BJ (cell line): ENCODE data around the gene SUSD6. TPM values are rescaled to one million over a fixed set of nuclear protein-coding genes. Genes with fewer than 3 reads are reported as not detected.

ENCODE experiments used
- CTCF ChIA-PET: fragments of 350-600 bp; formaldehyde crosslinking; extraction: SDS; loops from one replicate; lab custom pipeline; 2021; ENCODE audit warnings: antibody characterized with exemption, inconsistent platforms; lab: Yijun Ruan, JAX
- POLR2A ChIA-PET: fragments of 300-600 bp; sonication (Branson Sonifier 250); formaldehyde crosslinking; extraction: SDS; loops from one replicate; lab custom pipeline; 2021; ENCODE audit warnings: antibody characterized with exemption; lab: Charles Lee
- DNase-seq: peaks from one replicate; pipeline ENCODE4 v3.0.0-alpha.2; 2011; ENCODE audit warnings: low read depth
- H3K27me3 ChIP-seq: 2 replicates; pipeline ENCODE4 v1.6.0; 2011; ENCODE audit warnings: low read length; ENCODE audit not compliant: control insufficient read depth, insufficient read depth
- H3K36me3 ChIP-seq: 2 replicates; pipeline ENCODE4 v1.5.1; 2011; ENCODE audit warnings: low read length; ENCODE audit not compliant: control insufficient read depth, insufficient read depth
- H3K4me3 ChIP-seq: 2 replicates; pipeline ENCODE4 v1.5.1; 2011; ENCODE audit warnings: low read depth, mild to moderate bottlenecking, control low read depth, low read length
- polyA plus RNA-seq: library from polyadenylated mRNA; depleted of rRNA; stranded (reverse); fragments of >200 nt; gene quantifications from 2 replicates; pipeline ENCODE4 v1.2.3, GENCODE V29; 2011
- TF ChIP-seq, protein P1 (sequence below): IDR thresholded peaks from 2 replicates; pipeline ENCODE4 v1.5.1; 2011; ENCODE audit warnings: low read depth, mild to moderate bottlenecking, control low read depth, inconsistent platforms, low read length, moderate library complexity; ENCODE audit not compliant: insufficient read depth

SUSD6 gene
- polyA plus RNA-seq, 1 experiment, result 20.3 TPM

DNA sequence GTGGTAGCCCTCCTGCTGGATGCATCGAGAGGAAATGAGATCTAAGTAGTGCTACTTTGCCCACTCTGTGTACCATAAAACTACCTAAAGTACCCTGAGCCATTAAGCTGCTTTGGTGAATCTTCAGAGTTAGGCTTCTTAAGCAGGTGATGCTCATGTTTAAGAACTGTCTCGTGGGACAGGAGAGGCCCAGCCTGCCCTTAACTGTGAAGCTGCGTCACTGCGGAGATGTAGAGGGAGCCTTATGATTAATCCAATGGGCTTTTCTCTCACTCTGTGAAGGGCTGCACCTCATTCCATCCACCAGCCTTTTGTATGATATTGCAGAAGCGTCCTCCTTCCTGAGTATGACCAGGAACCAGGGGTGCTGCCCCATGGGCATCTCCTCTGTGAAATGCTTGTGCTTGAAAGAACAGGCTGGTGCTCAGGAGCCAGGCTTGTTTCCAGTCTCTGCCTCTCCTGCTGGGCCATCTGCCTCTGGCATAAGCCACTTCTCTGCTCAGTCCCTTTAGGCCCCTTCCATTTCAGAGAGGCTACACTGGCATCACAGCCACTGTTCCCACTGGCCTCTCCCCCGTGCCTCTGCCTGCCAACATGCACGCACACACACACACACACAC, 30.0 kb upstream of the SUSD6 start:
- Histone ChIP-seq H3K27me3 (peaks cover 8% of the 10 kb centered on the region), H3K36me3 (no peaks in the 10 kb centered on the region), H3K4me3 (no peak overlapping the region)
- DNase-seq, result no peak
- CTCF ChIA-PET, result interaction anchor here (0.8 to 3.2 kb wide), 6 partner anchors 11 to 146 kb away, joined by 3 to 19 read pairs (median 6); no protein-coding TSS in a partner anchor
- POLR2A ChIA-PET, result no interaction called here
- TF ChIP-seq, protein P1, sequence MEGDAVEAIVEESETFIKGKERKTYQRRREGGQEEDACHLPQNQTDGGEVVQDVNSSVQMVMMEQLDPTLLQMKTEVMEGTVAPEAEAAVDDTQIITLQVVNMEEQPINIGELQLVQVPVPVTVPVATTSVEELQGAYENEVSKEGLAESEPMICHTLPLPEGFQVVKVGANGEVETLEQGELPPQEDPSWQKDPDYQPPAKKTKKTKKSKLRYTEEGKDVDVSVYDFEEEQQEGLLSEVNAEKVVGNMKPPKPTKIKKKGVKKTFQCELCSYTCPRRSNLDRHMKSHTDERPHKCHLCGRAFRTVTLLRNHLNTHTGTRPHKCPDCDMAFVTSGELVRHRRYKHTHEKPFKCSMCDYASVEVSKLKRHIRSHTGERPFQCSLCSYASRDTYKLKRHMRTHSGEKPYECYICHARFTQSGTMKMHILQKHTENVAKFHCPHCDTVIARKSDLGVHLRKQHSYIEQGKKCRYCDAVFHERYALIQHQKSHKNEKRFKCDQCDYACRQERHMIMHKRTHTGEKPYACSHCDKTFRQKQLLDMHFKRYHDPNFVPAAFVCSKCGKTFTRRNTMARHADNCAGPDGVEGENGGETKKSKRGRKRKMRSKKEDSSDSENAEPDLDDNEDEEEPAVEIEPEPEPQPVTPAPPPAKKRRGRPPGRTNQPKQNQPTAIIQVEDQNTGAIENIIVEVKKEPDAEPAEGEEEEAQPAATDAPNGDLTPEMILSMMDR, result no peak

DNA sequence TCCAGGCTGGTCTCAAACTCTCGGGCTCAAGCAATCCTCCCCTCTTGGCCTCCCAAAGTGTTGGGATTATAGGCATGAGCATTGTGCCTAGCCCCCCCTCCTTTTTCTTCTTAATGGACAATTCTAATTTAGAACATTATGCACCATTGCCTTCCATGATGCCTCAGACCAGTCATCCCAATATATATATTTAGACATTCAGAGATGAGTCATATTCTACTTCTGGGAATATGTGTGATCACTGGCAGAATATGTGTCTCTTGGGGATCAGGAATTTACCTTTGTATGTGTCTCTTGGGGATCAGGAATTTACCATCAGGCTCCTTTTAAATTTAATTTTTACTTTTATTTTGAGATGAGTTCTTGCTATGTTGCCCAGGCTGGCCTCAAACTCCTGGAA, 29.2 kb upstream of the SUSD6 start:
- CTCF ChIA-PET, result interaction anchor here (0.6 to 5.2 kb wide), 3 partner anchors 22 to 144 kb away, joined by 3 to 54 read pairs (median 4); no protein-coding TSS in a partner anchor
- POLR2A ChIA-PET, result no interaction called here

DNA sequence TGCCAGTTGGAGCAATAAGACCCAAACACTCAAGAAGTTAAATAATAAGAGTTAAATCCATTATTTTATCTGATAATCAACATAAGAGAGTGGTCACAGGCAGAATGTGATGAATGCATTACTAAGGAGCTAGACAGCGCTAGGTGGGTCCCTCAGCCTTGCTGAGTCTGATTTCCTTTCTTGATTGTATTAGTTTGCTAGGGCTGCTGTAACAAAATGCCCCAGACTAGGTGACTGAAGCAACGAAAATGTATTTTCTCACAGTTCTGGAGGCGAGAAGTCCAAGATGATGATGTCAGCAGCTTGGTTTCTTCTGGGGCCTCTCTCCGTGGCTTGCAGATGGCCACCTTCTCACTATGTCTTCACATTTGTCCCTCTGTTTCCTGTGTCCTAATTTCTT, 28.6 kb upstream of the SUSD6 start:
- CTCF ChIA-PET, result interaction anchor here (0.6 to 5.2 kb wide), 6 partner anchors 10 to 756 kb away, joined by 3 to 54 read pairs (median 4); partner anchors contain the start of gene CCDC177
- Histone ChIP-seq H3K27me3 (peaks cover 6% of the 10 kb centered on the region), H3K36me3 (no peaks in the 10 kb centered on the region), H3K4me3 (no peak overlapping the region)
- TF ChIP-seq, protein P1, result no peak
- POLR2A ChIA-PET, result no interaction called here
- DNase-seq, result no peak

More for the DNA sequence above, 29.2 kb upstream of the SUSD6 start:
- DNase-seq, result no peak
- Histone ChIP-seq H3K27me3 (peaks cover 6% of the 10 kb centered on the region), H3K36me3 (no peaks in the 10 kb centered on the region), H3K4me3 (no peak overlapping the region)
- TF ChIP-seq, protein P1, result no peak

DNA sequence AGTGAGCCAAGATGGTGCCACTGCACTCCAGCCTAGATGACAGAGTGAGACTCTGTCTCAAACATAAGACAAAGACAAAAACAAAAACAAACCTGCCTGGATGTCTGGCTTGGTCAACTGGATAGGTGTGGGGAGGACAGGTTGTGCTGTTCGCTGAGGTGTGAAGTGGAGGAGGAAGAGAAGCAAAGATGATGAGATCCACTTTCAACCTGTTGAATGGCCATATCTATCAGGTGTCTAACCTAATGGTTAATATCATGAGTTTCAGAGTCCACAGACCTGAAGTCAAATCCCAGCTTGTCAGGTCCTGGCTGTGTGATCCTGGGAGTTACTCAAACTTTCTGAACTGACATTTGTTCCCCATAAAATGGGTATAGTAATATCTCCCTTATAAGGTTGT, 27.0 kb upstream of the SUSD6 start:
- CTCF ChIA-PET, result interaction anchor here (0.6 to 5.2 kb wide), 26 partner anchors 8 to 822 kb away, joined by 3 to 54 read pairs (median 4); partner anchors contain the start of genes CCDC177 and SRSF5
- Histone ChIP-seq H3K27me3 (no peaks in the 10 kb centered on the region; the same call in none of the 2 replicates), H3K4me3 (no peak overlapping the region), H3K36me3 (no peaks in the 10 kb centered on the region)
- TF ChIP-seq, protein P1, result no peak
- no peak for DNase-seq
- POLR2A ChIA-PET, result no interaction called here

DNA sequence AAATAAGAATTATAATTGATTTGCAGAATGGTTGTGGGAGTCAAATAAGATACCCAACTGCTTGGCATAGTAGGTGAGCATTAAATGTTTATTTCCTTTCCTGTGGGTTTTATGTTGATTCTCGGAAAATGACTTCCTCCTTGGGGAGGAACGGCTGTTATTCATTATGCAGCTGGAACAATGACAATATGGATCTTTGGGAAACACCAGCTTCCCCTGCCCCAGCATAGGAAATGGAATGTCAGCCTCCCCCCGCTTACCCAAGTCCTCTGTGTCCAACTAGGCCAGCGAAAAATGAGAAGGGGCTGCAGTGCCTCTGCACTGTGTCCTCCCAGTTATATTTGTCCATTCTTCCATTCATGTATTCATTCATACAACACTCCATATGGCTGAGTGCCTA, 25.0 kb upstream of the SUSD6 start:
- no peaks in the 10 kb centered on the region for H3K27me3 ChIP-seq
- no peak for DNase-seq

More for the DNA sequence above, 25.0 kb upstream of the SUSD6 start:
- Histone ChIP-seq H3K36me3 (no peaks in the 10 kb centered on the region), H3K4me3 (no peak overlapping the region)
- TF ChIP-seq, protein P1, result no peak
- CTCF ChIA-PET, result interaction anchor here (1.9 to 5.2 kb wide), 8 partner anchors 7 to 144 kb away, joined by 6 to 54 read pairs (median 16); partner anchors contain the start of gene CCDC177
- POLR2A ChIA-PET, result no interaction called here
